Liver (tissue), 9 donors: ENCODE data around the gene ATXN8OS. TPM values are rescaled to one million over a fixed set of nuclear protein-coding genes. Genes with fewer than 3 reads are reported as not detected.

Experiments used
- DNase-seq: peaks from one replicate; pipeline ENCODE4 v3.0.0-alpha.2; 2017; ENCODE audit warnings: low spot score
- H3K27ac ChIP-seq, 2 donors: one replicate each; pipeline ENCODE4 v1.7.0; 2013; ENCODE audit warnings: inconsistent platforms in 2 of 2, low read length in 2 of 2, control low read depth in 1 of 2, low read depth in 1 of 2, mild to moderate bottlenecking in 1 of 2
- H3K27me3 ChIP-seq, 4 donors: one replicate each; pipeline versions ENCODE4 v1.6.1 to v1.7.0; 2013; ENCODE audit warnings: low read length in 3 of 4, inconsistent platforms in 1 of 4, mild to moderate bottlenecking in 1 of 4, moderate library complexity in 1 of 4; ENCODE audit not compliant: control insufficient read depth in 4 of 4, insufficient read depth in 4 of 4
- H3K36me3 ChIP-seq, 4 donors: one replicate each; pipeline versions ENCODE4 v1.6.1 to v1.7.0; 2013; ENCODE audit warnings: low read length in 3 of 4, mild to moderate bottlenecking in 3 of 4, low read depth in 1 of 4, moderate library complexity in 1 of 4; ENCODE audit not compliant: control insufficient read depth in 4 of 4, insufficient read depth in 3 of 4
- H3K4me1 ChIP-seq, 4 donors: one replicate each; pipeline versions ENCODE4 v1.6.1 to v1.7.0; 2013; ENCODE audit warnings: low read length in 3 of 4, mild to moderate bottlenecking in 3 of 4, moderate library complexity in 1 of 4; ENCODE audit not compliant: control insufficient read depth in 4 of 4, insufficient read depth in 4 of 4
- H3K4me3 ChIP-seq, 3 donors: one replicate each; pipeline versions ENCODE4 v1.6.1 to v1.7.0; 2013; ENCODE audit warnings: low read length in 3 of 3, control low read depth in 1 of 3, low read depth in 1 of 3, mild to moderate bottlenecking in 1 of 3
- H3K9ac ChIP-seq, 2 donors: one replicate each; pipeline ENCODE4 v1.7.0; 2013; ENCODE audit warnings: low read length in 2 of 2, mild to moderate bottlenecking in 2 of 2, moderate library complexity in 2 of 2, control low read depth in 1 of 2, low read depth in 1 of 2
- H3K9me3 ChIP-seq, 4 donors: one replicate each; pipeline versions ENCODE4 v1.6.1 to v1.7.0; 2013; ENCODE audit warnings: low read length in 3 of 4; ENCODE audit not compliant: control insufficient read depth in 4 of 4
- CTCF ChIP-seq: fragments of 150-350 bp; IDR thresholded peaks from 2 replicates; pipeline ENCODE4 v1.5.1; 2017; ENCODE audit warnings: improper control_type of control experiment, low read depth, low read length; ENCODE audit not compliant: missing input control
- EGR1 ChIP-seq, 2 donors: IDR thresholded peaks; 2 replicates each; pipeline ENCODE4 v1.6.1; 2016 to 2018; ENCODE audit warnings: antibody characterized with exemption in 2 of 2, low read depth in 2 of 2
- FOXA1 ChIP-seq: IDR thresholded peaks from 2 replicates; pipeline ENCODE4 v1.6.1; 2016; ENCODE audit warnings: antibody characterized with exemption
- FOXA2 ChIP-seq: IDR thresholded peaks from 2 replicates; pipeline ENCODE4 v1.6.1; 2016; ENCODE audit warnings: antibody characterized with exemption
- GABPA ChIP-seq, 2 donors: IDR thresholded peaks in 1 of 2; conservative IDR thresholded peaks in 1 of 2; 2 replicates each; pipeline ENCODE4 v1.6.1; 2016; ENCODE audit warnings: antibody characterized with exemption in 2 of 2, mild to moderate bottlenecking in 1 of 2, moderate library complexity in 1 of 2
- HNF4A ChIP-seq, 2 donors: conservative IDR thresholded peaks; 2 replicates each; pipeline ENCODE4 v1.6.1; 2016; ENCODE audit warnings: antibody characterized with exemption in 2 of 2, mild to moderate bottlenecking in 2 of 2
- HNF4G ChIP-seq: IDR thresholded peaks from 2 replicates; pipeline ENCODE4 v1.6.1; 2016; ENCODE audit warnings: antibody characterized with exemption
- JUND ChIP-seq, 2 donors: IDR thresholded peaks; 2 replicates each; pipeline ENCODE4 v1.6.1; 2016; ENCODE audit warnings: antibody characterized with exemption in 2 of 2
- NR2F2 ChIP-seq: IDR thresholded peaks from 2 replicates; pipeline ENCODE4 v1.6.1; 2016; ENCODE audit warnings: antibody characterized with exemption
- RAD21 ChIP-seq, 2 donors: IDR thresholded peaks; 2 replicates each; pipeline ENCODE4 v1.6.1; 2016; ENCODE audit warnings: antibody characterized with exemption in 2 of 2, mild to moderate bottlenecking in 2 of 2
- REST ChIP-seq: IDR thresholded peaks from 2 replicates; pipeline ENCODE4 v1.6.1; 2016; ENCODE audit warnings: antibody characterized with exemption, mild to moderate bottlenecking
- RXRA ChIP-seq, 2 donors: IDR thresholded peaks; 2 replicates each; pipeline ENCODE4 v1.6.1; 2017 to 2018; ENCODE audit warnings: antibody characterized with exemption in 2 of 2, mild to moderate bottlenecking in 1 of 2
- SP1 ChIP-seq: IDR thresholded peaks from 2 replicates; pipeline ENCODE4 v1.6.1; 2018; ENCODE audit warnings: antibody characterized with exemption, mild to moderate bottlenecking
- TAF1 ChIP-seq: conservative IDR thresholded peaks from 2 replicates; pipeline ENCODE4 v1.6.1; 2016; ENCODE audit warnings: antibody characterized with exemption, mild to moderate bottlenecking
- YY1 ChIP-seq: IDR thresholded peaks from 2 replicates; pipeline ENCODE4 v1.6.1; 2016; ENCODE audit warnings: antibody characterized with exemption, mild to moderate bottlenecking
- WGBS: extraction: QIAGEN DNeasy Blood & Tissue Kit; methylation state at CpG from one replicate; pipeline ENCODE4 v1.1.7; 2013; 5-methylcytosine and 5-hydroxymethylcytosine counted together
- polyA plus RNA-seq, 2 donors: library from polyadenylated mRNA; stranded (reverse) in 1 of 2; unstranded in 1 of 2; fragments of 200-250 nt in 1 of 2; fragments of >200 nt in 1 of 2; fragmentation: Nextera tagmentation in 1 of 2; extraction: Ambion mirVana in 1 of 2; gene quantifications; one replicate each; pipeline versions ENCODE4 v1.2.1 to v1.2.3, GENCODE V29; 2013 to 2015
- total RNA-seq, 2 donors: library from RNA; depleted of rRNA; stranded (reverse); fragments of >200 nt; gene quantifications; one replicate each; pipeline ENCODE4 v1.2.3, GENCODE V29; 2014
- TF ChIP-seq, protein P1 (sequence below): IDR thresholded peaks from 2 replicates; pipeline ENCODE4 v1.6.1; 2016; ENCODE audit warnings: antibody characterized with exemption
- TF ChIP-seq, protein P2 (sequence below): IDR thresholded peaks from 2 replicates; pipeline ENCODE4 v1.6.1; 2016; ENCODE audit warnings: antibody characterized with exemption
- donor health status: healthy.
- donor health status: healthy.
- donor health status: healthy.
- donor health status: healthy.
- donor health status: healthy.

The ATXN8OS gene
- total and polyA plus RNA-seq, 4 donors, result not detected

DNA sequence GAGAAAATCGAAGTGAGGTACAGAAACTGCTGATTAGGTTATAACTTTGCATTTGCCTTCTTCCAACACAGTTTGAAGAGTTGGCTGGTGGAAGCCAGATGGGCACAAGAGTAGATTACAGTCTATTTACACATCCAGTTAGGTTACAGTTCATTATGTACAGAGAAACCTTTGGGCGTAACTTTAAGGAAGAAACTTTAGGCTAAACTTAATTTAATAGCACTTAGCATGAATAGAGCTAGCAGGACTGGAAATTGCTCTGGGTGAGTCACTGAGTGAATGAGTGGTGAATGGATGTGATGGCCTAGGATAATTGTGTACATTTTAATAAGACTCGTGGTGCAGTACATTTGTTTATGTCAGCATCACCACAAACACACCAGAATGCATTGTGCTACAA lies 63.5 kb downstream of the ATXN8OS start (continued):
- TF ChIP-seq, protein P1, sequence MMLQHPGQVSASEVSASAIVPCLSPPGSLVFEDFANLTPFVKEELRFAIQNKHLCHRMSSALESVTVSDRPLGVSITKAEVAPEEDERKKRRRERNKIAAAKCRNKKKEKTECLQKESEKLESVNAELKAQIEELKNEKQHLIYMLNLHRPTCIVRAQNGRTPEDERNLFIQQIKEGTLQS, result no peak
- no peak for TF ChIP-seq RAD21 (IDR thresholded peaks at IDR 0.05)
- TF ChIP-seq HNF4G, result no peak
- TF ChIP-seq FOXA2, result no peak
- no peak for TF ChIP-seq HNF4A (conservative IDR thresholded peaks at IDR 0.05)

DNA sequence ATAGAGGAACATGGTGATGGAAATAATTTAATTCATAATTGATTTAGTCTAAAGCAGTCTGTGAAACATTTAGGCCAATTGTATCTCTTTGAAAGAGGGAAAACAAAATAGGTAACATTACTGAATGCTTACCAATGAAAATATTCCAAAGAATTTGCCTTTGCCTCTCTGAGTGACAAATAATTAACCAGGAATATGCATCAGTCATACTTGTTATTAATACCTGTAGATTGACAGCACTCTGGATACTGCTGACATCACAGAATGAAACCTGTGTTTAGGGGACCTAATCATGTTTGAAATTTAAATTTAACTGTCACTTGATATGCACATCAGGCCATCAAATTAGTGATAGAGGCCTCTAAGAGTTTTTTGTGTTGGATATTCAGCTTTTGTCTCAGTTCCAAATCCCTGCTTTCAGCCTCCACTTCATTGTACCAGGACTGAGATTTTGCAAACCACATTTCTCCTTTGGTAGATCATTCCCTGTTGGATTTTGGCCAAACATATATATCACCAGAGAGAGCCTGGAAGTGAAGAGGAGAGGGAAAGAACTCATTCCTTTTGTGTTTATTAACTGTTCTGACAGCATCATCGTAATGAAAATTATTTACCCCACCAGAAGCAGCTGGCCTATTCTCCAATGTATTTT lies 65.4 kb downstream of the ATXN8OS start:
- no peaks in the 10 kb centered on the region for H3K36me3 ChIP-seq
- H3K9me3 ChIP-seq, result no peaks in the 10 kb centered on the region
- H3K4me1 ChIP-seq, result no peaks in the 10 kb centered on the region
- H3K27me3 ChIP-seq, result no peaks in the 10 kb centered on the region
- DNase-seq, result no peak
- no peak overlapping the region for H3K9ac ChIP-seq
- H3K27ac ChIP-seq, result no peak overlapping the region
- TF ChIP-seq JUND (IDR thresholded peaks at IDR 0.05), result no peak
- TF ChIP-seq HNF4G, result no peak
- no peak for TF ChIP-seq CTCF
- TF ChIP-seq, protein P1, result no peak
- TF ChIP-seq TAF1, result no peak
- no peak for TF ChIP-seq RAD21 (IDR thresholded peaks at IDR 0.05)
- TF ChIP-seq FOXA1, result no peak
- TF ChIP-seq FOXA2, result no peak
- TF ChIP-seq, protein P2, sequence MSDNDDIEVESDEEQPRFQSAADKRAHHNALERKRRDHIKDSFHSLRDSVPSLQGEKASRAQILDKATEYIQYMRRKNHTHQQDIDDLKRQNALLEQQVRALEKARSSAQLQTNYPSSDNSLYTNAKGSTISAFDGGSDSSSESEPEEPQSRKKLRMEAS, result no peak
- no peak for TF ChIP-seq NR2F2
- no peak for TF ChIP-seq REST
- TF ChIP-seq HNF4A (conservative IDR thresholded peaks at IDR 0.05), result no peak
- no peak for TF ChIP-seq SP1
- no peak for TF ChIP-seq YY1
- no peak for TF ChIP-seq RXRA (IDR thresholded peaks at IDR 0.05)
- no peak for TF ChIP-seq EGR1 (IDR thresholded peaks at IDR 0.05; ENCODE audit: low read depth in 2 of 2)
- 83% methylated on average over 1 of the region's 1 CpG for whole genome bisulfite sequencing
- no peak overlapping the region for H3K4me3 ChIP-seq

- H3K27ac ChIP-seq, result no peak overlapping the region
- no peaks in the 10 kb centered on the region for H3K4me1 ChIP-seq
- 47% methylated on average over 1 of the region's 1 CpG for WGBS
- H3K9ac ChIP-seq, result no peak overlapping the region
- H3K27me3 ChIP-seq, result no peaks in the 10 kb centered on the region
- H3K9me3 ChIP-seq, result no peaks in the 10 kb centered on the region
- no peak for DNase-seq
- H3K36me3 ChIP-seq, result no peaks in the 10 kb centered on the region
- TF ChIP-seq GABPA (IDR thresholded peaks at IDR 0.05 in 1 of 2, conservative IDR thresholded peaks at IDR 0.05 in 1 of 2) (no peak), FOXA1 (no peak), SP1 (no peak)
- TF ChIP-seq, protein P2, result no peak
- no peak overlapping the region for H3K4me3 ChIP-seq
Measured at GRCh38 chr13:70173598-70173959, 66.0 kb downstream of the ATXN8OS start.
